ENCODE measurements around the gene PHC2.

GRCh38 chr1:33393524-33393923, 37.4 kb downstream of the PHC2 start:
- no peak for TF ChIP-seq POLR2A (IDR thresholded peaks at IDR 0.05)
- no peak for TF ChIP-seq CTCF (IDR thresholded peaks at IDR 0.05)

Measured in heart left ventricle (tissue), 13 donors.